ENCODE measurements around the gene XCL1.

Gene XCL1

GRCh38 chr1:168555508-168556046 lies 20.8 kb upstream of the XCL1 start:
- TF ChIP-seq, protein P1, sequence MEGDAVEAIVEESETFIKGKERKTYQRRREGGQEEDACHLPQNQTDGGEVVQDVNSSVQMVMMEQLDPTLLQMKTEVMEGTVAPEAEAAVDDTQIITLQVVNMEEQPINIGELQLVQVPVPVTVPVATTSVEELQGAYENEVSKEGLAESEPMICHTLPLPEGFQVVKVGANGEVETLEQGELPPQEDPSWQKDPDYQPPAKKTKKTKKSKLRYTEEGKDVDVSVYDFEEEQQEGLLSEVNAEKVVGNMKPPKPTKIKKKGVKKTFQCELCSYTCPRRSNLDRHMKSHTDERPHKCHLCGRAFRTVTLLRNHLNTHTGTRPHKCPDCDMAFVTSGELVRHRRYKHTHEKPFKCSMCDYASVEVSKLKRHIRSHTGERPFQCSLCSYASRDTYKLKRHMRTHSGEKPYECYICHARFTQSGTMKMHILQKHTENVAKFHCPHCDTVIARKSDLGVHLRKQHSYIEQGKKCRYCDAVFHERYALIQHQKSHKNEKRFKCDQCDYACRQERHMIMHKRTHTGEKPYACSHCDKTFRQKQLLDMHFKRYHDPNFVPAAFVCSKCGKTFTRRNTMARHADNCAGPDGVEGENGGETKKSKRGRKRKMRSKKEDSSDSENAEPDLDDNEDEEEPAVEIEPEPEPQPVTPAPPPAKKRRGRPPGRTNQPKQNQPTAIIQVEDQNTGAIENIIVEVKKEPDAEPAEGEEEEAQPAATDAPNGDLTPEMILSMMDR (IDR thresholded peaks at IDR 0.05), result no peak
- Histone ChIP-seq H3K4me3 (ENCODE audit: low read depth in 1 of 2, low read length in 1 of 2) (no peak overlapping the region), H3K4me1 (ENCODE audit: control insufficient read depth in 1 of 2, insufficient read depth in 1 of 2, low read depth in 1 of 2, low read length in 1 of 2) (no peaks in the 10 kb centered on the region), H3K9me3 (no peaks in the 10 kb centered on the region), H3K27ac (no peak overlapping the region), H3K36me3 (no peaks in the 10 kb centered on the region), H3K27me3 (no peaks in the 10 kb centered on the region)

DNA sequence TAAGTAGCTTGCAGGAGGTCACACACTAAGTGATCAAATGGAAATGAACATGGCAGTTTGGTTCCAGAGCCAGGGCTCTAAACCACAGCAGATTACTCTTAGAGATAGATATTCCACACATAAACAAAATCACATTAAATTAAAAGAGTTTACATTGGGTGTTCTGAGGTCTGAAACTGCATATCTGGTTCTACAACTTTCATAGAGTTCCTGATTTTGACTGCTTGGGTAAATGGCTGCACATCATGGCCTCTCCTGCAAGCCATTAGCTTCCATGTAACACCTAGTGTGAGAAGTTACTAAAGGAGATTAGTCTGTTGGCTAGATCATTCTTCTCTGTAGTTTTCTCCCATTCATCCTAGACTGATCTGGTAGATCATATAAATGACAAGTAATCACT lies 19.8 kb upstream of the XCL1 start:
- H3K27ac ChIP-seq, result no peak overlapping the region
- no peaks in the 10 kb centered on the region for H3K27me3 ChIP-seq
- H3K4me1 ChIP-seq (ENCODE audit: control insufficient read depth in 1 of 2, insufficient read depth in 1 of 2, low read depth in 1 of 2, low read length in 1 of 2), result no peaks in the 10 kb centered on the region
- TF ChIP-seq, protein P1 (IDR thresholded peaks at IDR 0.05), result no peak
- H3K4me3 ChIP-seq (ENCODE audit: low read depth in 1 of 2, low read length in 1 of 2), result no peak overlapping the region
- no peaks in the 10 kb centered on the region for H3K9me3 ChIP-seq
- H3K36me3 ChIP-seq, result no peaks in the 10 kb centered on the region

- Histone ChIP-seq H3K36me3 (no peaks in the 10 kb centered on the region), H3K4me3 (ENCODE audit: low read depth in 1 of 2, low read length in 1 of 2) (no peak overlapping the region), H3K27ac (no peak overlapping the region), H3K4me1 (ENCODE audit: control insufficient read depth in 1 of 2, insufficient read depth in 1 of 2, low read depth in 1 of 2, low read length in 1 of 2) (no peaks in the 10 kb centered on the region), H3K27me3 (peaks cover 6% of the 10 kb centered on the region), H3K9me3 (no peaks in the 10 kb centered on the region)
- TF ChIP-seq, protein P1 (IDR thresholded peaks at IDR 0.05), result no peak
Measured at GRCh38 chr1:168560370-168560769, 16.0 kb upstream of the XCL1 start.

DNA sequence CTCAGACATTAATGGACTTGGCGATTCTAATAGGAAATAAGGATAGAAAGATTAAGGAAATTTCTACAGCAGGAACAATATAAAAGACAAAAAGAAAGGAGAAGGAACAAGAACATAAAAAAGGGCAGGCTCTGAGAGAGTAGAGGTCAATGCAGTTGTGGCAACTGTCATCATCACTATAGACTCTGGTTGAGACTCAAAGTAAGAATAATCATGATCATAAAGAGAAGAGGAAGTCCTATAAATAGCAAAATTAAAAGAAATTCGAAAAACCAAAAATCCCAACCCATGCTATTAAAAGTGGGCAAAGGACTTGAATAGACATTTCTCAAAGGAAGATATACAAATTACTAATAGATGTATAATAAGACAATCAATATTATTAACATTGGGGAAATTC lies 14.4 kb upstream of the XCL1 start:
- Histone ChIP-seq H3K27ac (no peak overlapping the region), H3K27me3 (peaks cover 20% of the 10 kb centered on the region), H3K36me3 (no peaks in the 10 kb centered on the region), H3K4me1 (ENCODE audit: control insufficient read depth in 1 of 2, insufficient read depth in 1 of 2, low read depth in 1 of 2, low read length in 1 of 2) (no peaks in the 10 kb centered on the region), H3K4me3 (ENCODE audit: low read depth in 1 of 2, low read length in 1 of 2) (no peak overlapping the region), H3K9me3 (no peaks in the 10 kb centered on the region)
- TF ChIP-seq, protein P1 (IDR thresholded peaks at IDR 0.05), result no peak

- no peak overlapping the region for H3K27ac ChIP-seq
- H3K36me3 ChIP-seq, result no peaks in the 10 kb centered on the region
- H3K4me3 ChIP-seq (ENCODE audit: low read depth in 1 of 2, low read length in 1 of 2), result no peak overlapping the region
- no peaks in the 10 kb centered on the region for H3K4me1 ChIP-seq (ENCODE audit: control insufficient read depth in 1 of 2, insufficient read depth in 1 of 2, low read depth in 1 of 2, low read length in 1 of 2)
- no peaks in the 10 kb centered on the region for H3K9me3 ChIP-seq
- TF ChIP-seq, protein P1 (IDR thresholded peaks at IDR 0.05), result no peak
- H3K27me3 ChIP-seq, result peaks cover 20% of the 10 kb centered on the region
Measured at GRCh38 chr1:168565825-168566224, 10.6 kb upstream of the XCL1 start.

GRCh38 chr1:168567007-168567406 lies 9.4 kb upstream of the XCL1 start:
- Histone ChIP-seq H3K4me1 (ENCODE audit: control insufficient read depth in 1 of 2, insufficient read depth in 1 of 2, low read depth in 1 of 2, low read length in 1 of 2) (no peaks in the 10 kb centered on the region), H3K36me3 (no peaks in the 10 kb centered on the region), H3K27ac (no peak overlapping the region), H3K9me3 (no peaks in the 10 kb centered on the region), H3K27me3 (peaks cover 20% of the 10 kb centered on the region), H3K4me3 (ENCODE audit: low read depth in 1 of 2, low read length in 1 of 2) (no peak overlapping the region)
- TF ChIP-seq, protein P1 (IDR thresholded peaks at IDR 0.05), result no peak

Measured in neutrophil (primary cell).